ENCODE data around the gene RXFP1.

RXFP1 gene

DNA sequence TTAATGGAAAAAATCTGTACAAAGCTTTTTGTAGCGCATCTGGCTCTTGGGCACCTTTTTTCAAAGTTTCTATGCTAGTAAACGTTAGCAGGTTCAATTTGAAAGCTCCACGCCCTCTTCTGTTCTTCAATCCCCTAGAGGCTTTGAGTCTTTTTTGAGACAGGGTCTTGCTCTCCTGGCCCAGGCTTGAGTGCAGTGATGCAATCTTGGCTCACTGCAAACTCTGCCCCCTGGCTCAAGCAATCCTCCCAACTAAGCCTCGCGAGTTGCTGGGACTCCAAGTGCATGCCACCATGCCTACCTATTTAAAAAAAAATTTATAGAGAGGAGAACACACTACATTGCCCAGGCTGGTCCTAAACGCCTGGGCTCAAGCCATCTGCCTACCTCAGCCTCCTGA lies 9.2 kb downstream of the RXFP1 start:
- TF ChIP-seq CTCF (IDR thresholded peaks at IDR 0.05; ENCODE audit: insufficient read depth, low read depth, low read length, missing control alignments): no peak

DNA sequence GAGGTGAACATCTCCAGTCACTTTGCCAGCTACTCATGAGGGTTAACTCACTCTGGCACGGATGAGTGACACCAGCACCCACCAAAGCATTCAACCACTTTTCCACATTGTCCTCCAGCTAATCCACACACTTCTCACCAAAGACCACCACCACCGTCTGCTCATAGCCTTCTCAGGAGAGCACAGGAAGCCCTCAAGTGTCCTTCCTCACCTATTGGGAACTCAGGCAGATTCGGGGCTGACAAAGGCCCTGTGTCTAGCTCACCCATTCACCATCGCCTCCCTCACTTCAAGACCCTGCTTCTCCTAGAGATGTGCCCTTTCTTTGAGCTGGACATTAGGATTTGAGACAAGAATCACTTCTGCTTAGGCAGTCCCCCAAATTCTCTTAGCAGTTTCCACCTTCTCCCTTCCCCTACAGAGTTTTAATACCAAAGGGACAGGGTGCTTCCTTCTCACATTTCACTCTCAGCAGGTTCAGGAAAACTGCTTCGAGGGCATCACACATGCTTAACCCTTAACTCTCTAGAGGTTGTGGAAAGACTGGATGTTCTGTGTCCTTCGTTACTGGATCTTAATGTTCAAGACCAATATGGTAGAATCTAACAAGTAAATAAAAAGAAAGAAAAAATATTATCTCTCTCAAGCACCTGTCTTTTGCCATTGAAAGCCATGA lies 11.0 kb downstream of the RXFP1 start:
- no peak for TF ChIP-seq CTCF (IDR thresholded peaks at IDR 0.05; ENCODE audit: insufficient read depth, low read depth, low read length, missing control alignments)
- no peak overlapping the region for H3K4me3 ChIP-seq (ENCODE audit: low read length)
- DNase-seq (ENCODE audit: low read depth): no peak

More for the DNA sequence above, 9.2 kb downstream of the RXFP1 start:
- no peak overlapping the region for H3K4me3 ChIP-seq (ENCODE audit: low read length)
- DNase-seq (ENCODE audit: low read depth): no peak

- no peak overlapping the region for H3K4me3 ChIP-seq (ENCODE audit: low read length)
- DNase-seq (ENCODE audit: low read depth): no peak
- no peak for TF ChIP-seq CTCF (IDR thresholded peaks at IDR 0.05; ENCODE audit: insufficient read depth, low read depth, low read length, missing control alignments)
These were observed 13.0 kb downstream of the RXFP1 start for GRCh38 chr4:158534727-158535126.

GRCh38 chr4:158535130-158535614 lies 13.5 kb downstream of the RXFP1 start:
- H3K4me3 ChIP-seq (ENCODE audit: low read length): no peak overlapping the region
- peak; percentile 64 for DNase-seq (ENCODE audit: low read depth)
- TF ChIP-seq CTCF (IDR thresholded peaks at IDR 0.05; ENCODE audit: insufficient read depth, low read depth, low read length, missing control alignments): no peak

DNA sequence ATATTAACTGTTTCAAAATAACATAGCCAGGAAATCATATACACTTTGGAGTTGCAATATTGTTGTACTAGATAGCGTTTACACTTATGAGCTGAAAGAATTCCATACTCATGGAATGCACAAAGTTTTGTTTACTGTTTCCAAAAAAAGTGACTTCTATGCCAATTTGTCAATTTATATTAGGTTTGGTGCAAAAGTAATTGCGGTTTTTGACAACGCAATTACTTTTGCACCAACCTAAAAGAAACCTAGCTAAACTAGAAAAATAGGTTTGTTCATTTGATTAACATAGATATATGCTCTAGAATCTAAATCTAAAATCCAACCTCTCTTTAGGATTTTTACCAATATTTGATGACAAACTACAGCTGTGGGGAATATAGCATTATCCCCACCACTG lies 15.2 kb downstream of the RXFP1 start:
- no peak overlapping the region for H3K4me3 ChIP-seq (ENCODE audit: low read length)
- DNase-seq (ENCODE audit: low read depth): no peak
- no peak for TF ChIP-seq CTCF (IDR thresholded peaks at IDR 0.05; ENCODE audit: insufficient read depth, low read depth, low read length, missing control alignments)

GRCh38 chr4:158538176-158538575 lies 16.5 kb downstream of the RXFP1 start:
- no peak for TF ChIP-seq CTCF (IDR thresholded peaks at IDR 0.05; ENCODE audit: insufficient read depth, low read depth, low read length, missing control alignments)
- H3K4me3 ChIP-seq (ENCODE audit: low read length): no peak overlapping the region
- peak; percentile 88 for DNase-seq (ENCODE audit: low read depth)

GRCh38 chr4:158538911-158539310 lies 17.2 kb downstream of the RXFP1 start:
- TF ChIP-seq CTCF (IDR thresholded peaks at IDR 0.05; ENCODE audit: insufficient read depth, low read depth, low read length, missing control alignments): no peak
- no peak overlapping the region for H3K4me3 ChIP-seq (ENCODE audit: low read length)
- DNase-seq (ENCODE audit: low read depth): no peak

All from epithelial cell of esophagus (primary cell).